Measurements from ENCODE around the gene BRPF3.
"Not testable (repeated sequence)": the region's sequence is repeated elsewhere in the genome, so short reads cannot be mapped to it uniquely, and the experiment has no call there.

The BRPF3 gene

GRCh38 chr6:36200998-36201596 lies 4.6 kb downstream of the BRPF3 start:
- DNase-seq: no peak

- DNase-seq: peak; percentile 32
These were observed 5.1 kb downstream of the BRPF3 start for GRCh38 chr6:36201612-36202011.

GRCh38 chr6:36202101-36202500 lies 5.6 kb downstream of the BRPF3 start:
- no peak for DNase-seq

- DNase-seq: peak; percentile 62
These were observed 7.7 kb downstream of the BRPF3 start for GRCh38 chr6:36204068-36204753.

GRCh38 chr6:36207155-36207554 lies 10.6 kb downstream of the BRPF3 start:
- no peak for DNase-seq

- DNase-seq: no peak
These were observed 13.1 kb downstream of the BRPF3 start for GRCh38 chr6:36209606-36210005.

GRCh38 chr6:36210182-36210581 lies 13.6 kb downstream of the BRPF3 start:
- DNase-seq: no peak

- DNase-seq: no peak
These were observed 14.5 kb downstream of the BRPF3 start for GRCh38 chr6:36210886-36211595.

- no peak for DNase-seq
These were observed 20.0 kb downstream of the BRPF3 start for GRCh38 chr6:36216559-36216958.

GRCh38 chr6:36217188-36217587 lies 20.6 kb downstream of the BRPF3 start:
- DNase-seq: no peak

- no peak for DNase-seq
These were observed 21.4 kb downstream of the BRPF3 start for GRCh38 chr6:36217946-36218345.

- DNase-seq: not testable (repeated sequence)
These were observed 22.0 kb downstream of the BRPF3 start for GRCh38 chr6:36218516-36218915.

- DNase-seq: no peak
These were observed 22.5 kb downstream of the BRPF3 start for GRCh38 chr6:36219081-36219480.

GRCh38 chr6:36220226-36220625 lies 23.7 kb downstream of the BRPF3 start:
- no peak for DNase-seq

GRCh38 chr6:36221674-36222073 lies 25.1 kb downstream of the BRPF3 start:
- no peak for DNase-seq

GRCh38 chr6:36222924-36223323 lies 26.4 kb downstream of the BRPF3 start:
- no peak for DNase-seq

GRCh38 chr6:36223706-36224105 lies 27.2 kb downstream of the BRPF3 start:
- DNase-seq: no peak

- no peak for DNase-seq
These were observed 28.4 kb downstream of the BRPF3 start for GRCh38 chr6:36224918-36225461.

- DNase-seq: no peak
These were observed 30.0 kb downstream of the BRPF3 start for GRCh38 chr6:36226438-36227047.

- peak; percentile 94 for DNase-seq
These were observed 31.1 kb downstream of the BRPF3 start for GRCh38 chr6:36227379-36228228.

GRCh38 chr6:36229223-36229622 lies 32.7 kb downstream of the BRPF3 start:
- DNase-seq: no peak

GRCh38 chr6:36230371-36230770 lies 33.8 kb downstream of the BRPF3 start:
- DNase-seq: no peak

- DNase-seq: no peak
These were observed 35.6 kb downstream of the BRPF3 start for GRCh38 chr6:36232172-36232571.

All from DMS79 treated with DMSO at 0.1 percent for 48 hours (cell line).